A673 (cell line): ENCODE measurements around the gene CHIC2. TPM values are rescaled to one million over a fixed set of nuclear protein-coding genes. Genes with fewer than 3 reads are reported as not detected.

ENCODE experiments used
- BruUV-seq: library from RNA; stranded (reverse); fragments of 400-500 nt; replicated peaks from 2 replicates; lab custom pipeline; 2021; lab: Mats Ljungman, UMichigan
- CTCF ChIA-PET: fragments of 300-600 bp; sonication (Branson Sonifier 250); formaldehyde crosslinking; loops from one replicate; lab custom pipeline; 2022; ENCODE audit warnings: antibody characterized with exemption; lab: Charles Lee
- POLR2A ChIA-PET: fragments of 300-600 bp; sonication (Branson Sonifier 250); formaldehyde crosslinking; loops from one replicate; lab custom pipeline; 2022; ENCODE audit warnings: antibody characterized with exemption; ENCODE audit not compliant: low non-redundant PET; lab: Charles Lee
- DNase-seq: peaks from one replicate; pipeline ENCODE4 v3.0.0-alpha.2; 2015; ENCODE audit warnings: low spot score
- H3K27ac ChIP-seq: fragments of 200-600 bp; sonication (generic); 2 replicates; pipeline ENCODE4 v1.5.1; 2016; ENCODE audit warnings: mixed run types, low read depth, mild to moderate bottlenecking, mixed read lengths, antibody characterized with exemption, low read length; ENCODE audit not compliant: poor library complexity, severe bottlenecking
- H3K27me3 ChIP-seq: fragments of 200-600 bp; sonication (generic); replicated peaks from 2 replicates; pipeline ENCODE4 v1.6.1; 2017; ENCODE audit warnings: mixed run types, low read depth, mild to moderate bottlenecking, mixed read lengths, antibody characterized with exemption, low read length; ENCODE audit not compliant: insufficient read depth, poor library complexity
- H3K36me3 ChIP-seq: fragments of 200-600 bp; sonication (generic); 2 replicates; pipeline ENCODE4 v1.6.1; 2016; ENCODE audit warnings: mixed run types, mild to moderate bottlenecking, mixed read lengths, antibody characterized with exemption, low read length; ENCODE audit not compliant: insufficient read depth, poor library complexity, severe bottlenecking
- H3K4me1 ChIP-seq: fragments of 200-600 bp; sonication (generic); 2 replicates; pipeline ENCODE4 v1.6.1; 2017; ENCODE audit warnings: mixed run types, mild to moderate bottlenecking, mixed read lengths, antibody characterized with exemption, low read length; ENCODE audit not compliant: insufficient read depth, poor library complexity, severe bottlenecking
- H3K4me3 ChIP-seq: fragments of 200-600 bp; sonication (generic); 2 replicates; pipeline ENCODE4 v1.5.1; 2016; ENCODE audit warnings: low read depth, mixed run types, mild to moderate bottlenecking, mixed read lengths, low read length; ENCODE audit not compliant: poor library complexity, severe bottlenecking
- H3K9me3 ChIP-seq: fragments of 200-600 bp; sonication (generic); 2 replicates; pipeline ENCODE4 v1.6.1; 2016; ENCODE audit warnings: mixed run types, low read depth, mild to moderate bottlenecking, mixed read lengths, antibody characterized with exemption, low read length; ENCODE audit not compliant: poor library complexity, severe bottlenecking
- CTCF ChIP-seq: fragments of 300-800, 200-600 bp; sonication (generic); conservative IDR thresholded peaks from 2 replicates; pipeline ENCODE4 v1.5.1; 2017; ENCODE audit warnings: low read depth, mild to moderate bottlenecking, antibody characterized with exemption, low read length, moderate library complexity, mixed read lengths
- EZH2 ChIP-seq: fragments of 200-600 bp; sonication (generic); IDR thresholded peaks from 2 replicates; pipeline ENCODE4 v1.6.1; 2017; ENCODE audit warnings: borderline replicate concordance, low read depth, mild to moderate bottlenecking, mixed read lengths, antibody characterized with exemption, low read length; ENCODE audit not compliant: poor library complexity, severe bottlenecking
- intact Hi-C: fragments of 100-400 bp; cut with micrococcal nuclease; formaldehyde crosslinking; loops from one replicate; pipeline ENCODE4 v1.10.0; 2022; ENCODE audit not compliant: unreplicated experiment
- total RNA-seq: library from RNA; stranded (reverse); gene quantifications from 2 replicates; pipeline ENCODE4 v1.2.3, GENCODE V29; 2021

Gene CHIC2
- total RNA-seq, 1 experiment from 2014 or later = 8.1 TPM

DNA sequence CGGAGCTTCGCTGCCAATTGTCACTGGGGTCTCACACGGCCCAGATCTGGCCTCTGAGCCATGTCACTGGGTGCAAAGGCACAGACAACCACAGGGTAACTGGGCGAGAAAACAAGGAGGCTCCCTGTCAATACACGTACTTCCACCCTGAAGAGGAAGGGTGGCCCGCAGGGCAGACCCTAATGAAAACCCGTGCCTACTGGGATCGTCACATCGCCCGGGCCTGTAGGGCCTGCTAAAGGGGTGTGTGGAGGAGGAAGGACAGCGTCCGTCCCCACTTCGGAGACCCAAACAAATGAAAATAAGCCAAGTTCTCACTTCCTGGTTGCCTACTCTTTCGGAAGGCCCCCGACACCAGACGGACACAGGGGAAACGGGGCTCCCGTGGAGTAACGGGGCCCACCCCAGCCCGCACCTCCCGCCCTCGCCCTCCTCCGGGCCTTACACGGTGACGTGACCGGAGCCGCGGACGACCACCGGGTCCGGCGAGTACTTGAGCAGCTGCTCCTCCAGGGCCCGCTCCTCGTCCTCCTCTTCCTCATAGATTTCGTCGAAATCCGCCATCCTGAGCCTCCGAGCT lies 578 bp downstream of the CHIC2 start:
- BruUV-seq = no TSS peak
- POLR2A ChIA-PET = no interaction called here
- H3K9me3 ChIP-seq = no peaks in the 10 kb centered on the region
- CTCF ChIA-PET = no interaction called here
- no peaks in the 10 kb centered on the region for H3K27me3 ChIP-seq
- peak; percentile 3 for DNase-seq
- peak overlapping the region; percentile 73 for H3K4me3 ChIP-seq
- intact Hi-C loops = no loop called here
- peaks cover 4% of the 10 kb centered on the region for H3K4me1 ChIP-seq
- TF ChIP-seq EZH2 (no peak), CTCF (no peak)
- peak overlapping the region; percentile 64 for H3K27ac ChIP-seq
- no peaks in the 10 kb centered on the region for H3K36me3 ChIP-seq

DNA sequence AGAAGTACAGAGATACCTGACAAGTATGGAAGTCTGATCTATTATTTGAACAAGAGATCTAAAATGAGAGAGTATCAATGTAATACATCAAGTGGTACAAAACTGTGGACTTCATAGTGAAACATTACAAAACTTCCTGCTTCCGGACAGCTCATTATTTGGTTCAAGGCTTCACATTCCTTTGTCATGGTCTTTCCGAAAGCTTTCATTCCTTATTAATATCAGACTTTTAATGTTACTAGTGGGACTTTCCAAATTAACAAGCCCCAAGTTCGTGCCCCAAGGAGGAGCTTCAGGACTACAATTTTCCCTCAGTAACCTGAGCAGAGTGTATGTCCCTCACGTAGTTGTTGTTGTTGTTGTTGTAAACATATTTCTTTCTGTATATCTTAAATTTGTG lies 1.2 kb downstream of the CHIC2 start:
- DNase-seq = no peak
- intact Hi-C loops = no loop called here
- H3K36me3 ChIP-seq = no peaks in the 10 kb centered on the region
- peaks cover 4% of the 10 kb centered on the region for H3K4me1 ChIP-seq
- ChIA-PET CTCF (no interaction called here), POLR2A (interaction anchor here (0.6 kb wide), 1 partner anchor 142 kb away, joined by 4 read pairs; no protein-coding TSS in a partner anchor)
- H3K9me3 ChIP-seq = no peaks in the 10 kb centered on the region
- H3K4me3 ChIP-seq = peak overlapping the region; percentile 73
- peak overlapping the region; percentile 64 for H3K27ac ChIP-seq
- BruUV-seq = no TSS peak
- TF ChIP-seq CTCF = no peak
- no peak for TF ChIP-seq EZH2
- no peaks in the 10 kb centered on the region for H3K27me3 ChIP-seq

GRCh38 chr4:54062392-54062791 lies 2.0 kb downstream of the CHIC2 start:
- DNase-seq = no peak
- intact Hi-C loops = no loop called here
- Histone ChIP-seq H3K4me3 (peak overlapping the region; percentile 73), H3K9me3 (no peaks in the 10 kb centered on the region), H3K27me3 (no peaks in the 10 kb centered on the region), H3K27ac (no peak overlapping the region), H3K36me3 (no peaks in the 10 kb centered on the region), H3K4me1 (peaks cover 4% of the 10 kb centered on the region)
- ChIA-PET CTCF (no interaction called here), POLR2A (no interaction called here)
- TSS peak; percentile 27 for BruUV-seq
- TF ChIP-seq EZH2 = no peak
- TF ChIP-seq CTCF = no peak
